Endothelial cell of umbilical vein (primary cell): ENCODE data around the gene XKRX. TPM values are rescaled to one million over a fixed set of nuclear protein-coding genes. Genes with fewer than 3 reads are reported as not detected.

ENCODE experiments used
- BruUV-seq: library from RNA; stranded (reverse); fragments of 400-500 nt; replicated peaks from 2 replicates; lab custom pipeline; 2021; lab: Mats Ljungman, UMichigan
- CTCF ChIA-PET: fragments of 300-600, 350-600 bp; sonication (Branson Sonifier 250); formaldehyde crosslinking; loops from one replicate; lab custom pipeline; 2021; ENCODE audit warnings: antibody characterized with exemption, inconsistent platforms; lab: Charles Lee
- POLR2A ChIA-PET: fragments of 300-600, 350-600 bp; sonication (Branson Sonifier 250); formaldehyde crosslinking; loops from one replicate; lab custom pipeline; 2021; ENCODE audit warnings: antibody characterized with exemption, inconsistent platforms; lab: Charles Lee
- DNase-seq: peaks from one replicate; pipeline ENCODE4 v3.0.0-alpha.2; 2011; ENCODE audit warnings: low read depth, low spot score
- FAIRE-seq: peaks from 2 replicates; lab custom pipeline; 2011; peaks lifted over from hg19 to GRCh38; lab: Jason Lieb, UNC
- H2AFZ ChIP-seq: 2 replicates; pipeline ENCODE4 v1.6.0; 2012; ENCODE audit warnings: low read depth, low read length, control low read depth, inconsistent platforms
- H3K27ac ChIP-seq: 2 replicates; pipeline ENCODE4 v1.5.1; 2011; ENCODE audit warnings: low read depth, mild to moderate bottlenecking, control low read depth, low read length, moderate library complexity; ENCODE audit not compliant: insufficient read depth
- H3K27me3 ChIP-seq, 2 experiments: 2 replicates each; pipeline versions ENCODE4 v1.6.0 to v1.6.1; 2011; ENCODE audit warnings: low read length in 2 of 2, mixed read lengths in 1 of 2; ENCODE audit not compliant: control insufficient read depth in 2 of 2, insufficient read depth in 2 of 2
- H3K36me3 ChIP-seq, 2 experiments: 2 replicates in 1 of 2; 3 replicates in 1 of 2; pipeline ENCODE4 v1.5.1; 2011; ENCODE audit warnings: low read length in 2 of 2, mild to moderate bottlenecking in 1 of 2, moderate library complexity in 1 of 2; ENCODE audit not compliant: control insufficient read depth in 2 of 2, insufficient read depth in 2 of 2; ENCODE audit errors: extremely low read depth in 1 of 2
- H3K4me1 ChIP-seq: 3 replicates; pipeline ENCODE4 v1.5.1; 2011; ENCODE audit warnings: mild to moderate bottlenecking, low read length; ENCODE audit not compliant: control insufficient read depth, insufficient read depth; ENCODE audit errors: extremely low read depth
- H3K4me2 ChIP-seq: 2 replicates; pipeline ENCODE4 v1.6.1; 2011; ENCODE audit warnings: low read length, control low read depth, mixed read lengths; ENCODE audit not compliant: insufficient read depth
- H3K4me3 ChIP-seq, 3 experiments: fragments of 200-600 bp in 1 of 3; sonication (generic), shearing (Covaris generic) in 1 of 3; replicated peaks in 1 of 3; 2 replicates each; pipeline ENCODE4 v1.5.1; 2011 to 2016; ENCODE audit warnings: control low read depth in 3 of 3, low read length in 3 of 3, mild to moderate bottlenecking in 2 of 3, inconsistent platforms in 1 of 3, low read depth in 1 of 3, moderate library complexity in 1 of 3; ENCODE audit not compliant: insufficient read depth in 1 of 3
- H3K79me2 ChIP-seq: 2 replicates; pipeline ENCODE4 v1.6.0; 2012; ENCODE audit warnings: low read length, inconsistent platforms; ENCODE audit not compliant: control insufficient read depth, insufficient read depth
- H3K9ac ChIP-seq: replicated peaks from 2 replicates; pipeline ENCODE3; 2011; ENCODE audit warnings: low read length, control low read depth; ENCODE audit not compliant: insufficient read depth; ENCODE audit errors: extremely low read depth
- H3K9me1 ChIP-seq: replicated peaks from 3 replicates; pipeline ENCODE4 v1.6.0; 2011; ENCODE audit warnings: mild to moderate bottlenecking, low read length; ENCODE audit not compliant: control insufficient read depth, insufficient read depth; ENCODE audit errors: extremely low read depth
- H3K9me3 ChIP-seq: replicated peaks from 2 replicates; pipeline ENCODE4 v1.5.1; 2012; ENCODE audit warnings: low read length, inconsistent platforms; ENCODE audit not compliant: control insufficient read depth, insufficient read depth
- H4K20me1 ChIP-seq: replicated peaks from 2 replicates; pipeline ENCODE3; 2011; ENCODE audit warnings: mild to moderate bottlenecking, low read length; ENCODE audit not compliant: control insufficient read depth, insufficient read depth; ENCODE audit errors: extremely low read depth
- EZH2 ChIP-seq: IDR thresholded peaks from 2 replicates; pipeline ENCODE4 v1.6.1; 2012; ENCODE audit warnings: borderline replicate concordance, low read depth, mild to moderate bottlenecking, moderate library complexity, low read length, inconsistent platforms; ENCODE audit not compliant: severe bottlenecking
- FOS ChIP-seq: IDR thresholded peaks from 2 replicates; pipeline ENCODE4 v1.6.1; 2011; ENCODE audit warnings: mild to moderate bottlenecking, low read length, moderate library complexity, borderline replicate concordance; ENCODE audit not compliant: insufficient read depth
- GATA2 ChIP-seq: IDR thresholded peaks from 2 replicates; pipeline ENCODE4 v1.7.0; 2011; ENCODE audit warnings: low read depth, mild to moderate bottlenecking, moderate library complexity, mixed read lengths, low read length; ENCODE audit not compliant: insufficient read length, insufficient read depth
- JUN ChIP-seq: IDR thresholded peaks from 2 replicates; pipeline ENCODE4 v1.6.1; 2011; ENCODE audit warnings: borderline replicate concordance, low read depth; ENCODE audit not compliant: insufficient read length, insufficient read depth
- MYC ChIP-seq: IDR thresholded peaks from one replicate; pipeline ENCODE4 v1.6.1; 2011; ENCODE audit warnings: mild to moderate bottlenecking, low read depth, low read length
- POLR2A ChIP-seq: IDR thresholded peaks from 2 replicates; pipeline ENCODE4 v1.6.1; 2012; ENCODE audit warnings: low read depth, mild to moderate bottlenecking, control low read depth, low read length
- POLR2AphosphoS5 ChIP-seq: IDR thresholded peaks from 2 replicates; pipeline ENCODE4 v1.6.1; 2012; ENCODE audit warnings: low read depth, mild to moderate bottlenecking, control low read depth, low read length, moderate library complexity; ENCODE audit not compliant: insufficient read depth
- dilution Hi-C: fragments of 300-500 bp; cut with MboI; formaldehyde crosslinking; loops from one replicate; pipeline ENCODE4 v1.15.0; 2019; ENCODE audit warnings: low sequenced_read_pairs; ENCODE audit not compliant: extremely low pct_ligation_motif_present
- intact Hi-C: fragments of 100-400 bp; cut with micrococcal nuclease; formaldehyde crosslinking; loops from one replicate; pipeline ENCODE4 v1.10.0; 2022
- polyA plus RNA-seq, 4 experiments: library from polyadenylated mRNA; depleted of rRNA in 3 of 4; stranded (reverse) in 3 of 4; unstranded in 1 of 4; fragments of >200 nt; gene quantifications; 2 replicates each; pipeline versions ENCODE4 v1.2.1 to v1.2.3, GENCODE V29; 2011 to 2012; ENCODE audit warnings: missing spikeins in 1 of 4
- total RNA-seq: library from RNA; stranded (reverse); gene quantifications from 2 replicates; pipeline ENCODE4 v1.2.3, GENCODE V29; 2021
- TF ChIP-seq, protein P1 (sequence below), 2 donors: IDR thresholded peaks; 1 replicate in 1 of 2; 2 replicates in 1 of 2; pipeline ENCODE4 v1.5.1; 2011; ENCODE audit warnings: low read length in 2 of 2, mild to moderate bottlenecking in 2 of 2, moderate library complexity in 2 of 2, control low read depth in 1 of 2, inconsistent platforms in 1 of 2, low read depth in 1 of 2; ENCODE audit not compliant: insufficient read depth in 1 of 2; ENCODE audit errors: extremely low read depth in 1 of 2
- TF ChIP-seq, protein P2 (sequence below): IDR thresholded peaks from 2 replicates; pipeline ENCODE4 v1.6.1; 2011; ENCODE audit not compliant: insufficient read depth, insufficient read length

XKRX gene
- total and polyA plus RNA-seq, 2 donors (not counting 3 experiments of a cell fraction or from before 2014, with no cell fraction given): 0.33 to 0.88 TPM

DNA sequence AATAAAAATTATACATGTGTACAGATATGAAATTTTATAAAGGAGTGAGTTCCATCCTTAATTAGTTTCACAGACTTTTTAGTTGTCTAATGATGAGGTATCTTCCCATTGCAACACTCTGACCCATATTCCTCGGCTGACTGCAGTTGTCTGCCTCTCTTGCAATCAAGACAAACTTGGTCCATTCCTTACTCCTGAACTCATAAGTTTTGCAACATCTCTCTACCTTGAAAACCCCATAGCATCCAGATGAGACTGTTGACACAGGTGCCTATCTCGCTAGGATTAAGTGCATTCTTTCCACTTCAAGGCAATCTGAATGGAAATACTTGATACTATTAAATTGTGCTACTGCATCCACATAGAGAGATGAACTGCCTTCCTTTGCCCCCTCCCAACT lies 2.3 kb downstream of the XKRX start:
- no peaks in the 10 kb centered on the region for H3K9me1 ChIP-seq
- dilution Hi-C loops (no loop called here), intact Hi-C loops (no loop called here)
- TF ChIP-seq, protein P1, sequence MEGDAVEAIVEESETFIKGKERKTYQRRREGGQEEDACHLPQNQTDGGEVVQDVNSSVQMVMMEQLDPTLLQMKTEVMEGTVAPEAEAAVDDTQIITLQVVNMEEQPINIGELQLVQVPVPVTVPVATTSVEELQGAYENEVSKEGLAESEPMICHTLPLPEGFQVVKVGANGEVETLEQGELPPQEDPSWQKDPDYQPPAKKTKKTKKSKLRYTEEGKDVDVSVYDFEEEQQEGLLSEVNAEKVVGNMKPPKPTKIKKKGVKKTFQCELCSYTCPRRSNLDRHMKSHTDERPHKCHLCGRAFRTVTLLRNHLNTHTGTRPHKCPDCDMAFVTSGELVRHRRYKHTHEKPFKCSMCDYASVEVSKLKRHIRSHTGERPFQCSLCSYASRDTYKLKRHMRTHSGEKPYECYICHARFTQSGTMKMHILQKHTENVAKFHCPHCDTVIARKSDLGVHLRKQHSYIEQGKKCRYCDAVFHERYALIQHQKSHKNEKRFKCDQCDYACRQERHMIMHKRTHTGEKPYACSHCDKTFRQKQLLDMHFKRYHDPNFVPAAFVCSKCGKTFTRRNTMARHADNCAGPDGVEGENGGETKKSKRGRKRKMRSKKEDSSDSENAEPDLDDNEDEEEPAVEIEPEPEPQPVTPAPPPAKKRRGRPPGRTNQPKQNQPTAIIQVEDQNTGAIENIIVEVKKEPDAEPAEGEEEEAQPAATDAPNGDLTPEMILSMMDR (IDR thresholded peaks at IDR 0.05; ENCODE audit: extremely low read depth in 1 of 2, insufficient read depth in 1 of 2, low read depth in 1 of 2, low read length in 2 of 2): no peak
- TF ChIP-seq JUN (no peak), EZH2 (no peak), POLR2AphosphoS5 (no peak), MYC (no peak)
- TF ChIP-seq, protein P2, sequence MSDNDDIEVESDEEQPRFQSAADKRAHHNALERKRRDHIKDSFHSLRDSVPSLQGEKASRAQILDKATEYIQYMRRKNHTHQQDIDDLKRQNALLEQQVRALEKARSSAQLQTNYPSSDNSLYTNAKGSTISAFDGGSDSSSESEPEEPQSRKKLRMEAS: no peak
- DNase-seq (no peak), FAIRE-seq (no peak)
- ChIA-PET POLR2A (no interaction called here), CTCF (no interaction called here)
- no peaks in the 10 kb centered on the region for H3K36me3 ChIP-seq
- H3K9me3 ChIP-seq: no peaks in the 10 kb centered on the region
- H3K9ac ChIP-seq: no peak overlapping the region
- no TSS peak for BruUV-seq
- H2AFZ ChIP-seq: no peak overlapping the region
- no peaks in the 10 kb centered on the region for H3K27me3 ChIP-seq
- H3K4me1 ChIP-seq: peaks cover 8% of the 10 kb centered on the region
- H3K27ac ChIP-seq: no peak overlapping the region
- no peak overlapping the region for H3K4me3 ChIP-seq
- no peaks in the 10 kb centered on the region for H4K20me1 ChIP-seq
- H3K4me2 ChIP-seq: no peak overlapping the region
- H3K79me2 ChIP-seq: no peaks in the 10 kb centered on the region

DNA sequence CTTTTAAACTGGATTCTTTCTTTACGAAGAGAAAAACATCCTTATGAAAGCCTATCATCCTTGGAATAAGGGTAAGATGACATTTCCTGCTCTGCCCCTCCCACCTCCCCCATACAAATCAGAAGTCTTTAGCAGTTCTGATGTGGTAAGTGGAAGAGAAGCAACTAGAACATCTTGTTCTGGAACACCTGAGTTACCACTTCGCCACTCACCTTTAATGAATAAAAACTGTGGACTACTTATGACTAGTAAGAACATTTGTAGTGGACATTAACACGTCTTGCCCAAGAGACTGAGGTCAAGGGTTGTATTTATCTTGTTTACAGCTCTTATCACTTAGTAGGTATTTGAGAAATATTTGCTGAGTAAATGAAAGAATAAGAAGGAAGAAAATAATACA lies 4.3 kb downstream of the XKRX start:
- Histone ChIP-seq H3K36me3 (no peaks in the 10 kb centered on the region), H3K9me1 (no peaks in the 10 kb centered on the region), H3K27ac (no peak overlapping the region), H3K9me3 (no peaks in the 10 kb centered on the region), H2AFZ (no peak overlapping the region), H3K4me2 (no peak overlapping the region), H3K4me3 (no peak overlapping the region), H3K79me2 (no peaks in the 10 kb centered on the region), H3K27me3 (no peaks in the 10 kb centered on the region), H3K9ac (no peak overlapping the region), H3K4me1 (peaks cover 6% of the 10 kb centered on the region), H4K20me1 (no peaks in the 10 kb centered on the region)
- CTCF ChIA-PET: no interaction called here
- dilution Hi-C loops: no loop called here
- FAIRE-seq (no peak), DNase-seq (no peak)
- POLR2A ChIA-PET: no interaction called here
- no TSS peak for BruUV-seq
- intact Hi-C loops: no loop called here
- TF ChIP-seq EZH2 (no peak), GATA2 (no peak), MYC (no peak), POLR2AphosphoS5 (no peak), JUN (no peak), FOS (no peak), POLR2A (no peak)
- TF ChIP-seq, protein P2: no peak
- TF ChIP-seq, protein P1 (IDR thresholded peaks at IDR 0.05; ENCODE audit: extremely low read depth in 1 of 2, insufficient read depth in 1 of 2, low read depth in 1 of 2, low read length in 2 of 2): no peak
